SK-N-SH treated with all-trans-retinoic acid at 6 μM for 48 hours (cell line): ENCODE results near the gene ARRDC2.

ENCODE experiments used
- ATAC-seq: fragments of 200-7000 bp; cut with Tn5 transposase; 3 replicates; pipeline ENCODE4 v1.9.1; 2020; ENCODE audit warnings: mild to moderate bottlenecking, moderate library complexity
- ARNTL ChIP-seq: fragments of 450-650 bp; formaldehyde crosslinking; IDR thresholded peaks from 2 replicates; pipeline ENCODE4 v1.5.0; 2020; ENCODE audit warnings: low read depth, mild to moderate bottlenecking, moderate library complexity, borderline replicate concordance
- BACH2 ChIP-seq: fragments of 250-450 bp; sonication (Bioruptor Pico); IDR thresholded peaks from 2 replicates; pipeline ENCODE4 v1.9.0; 2021; ENCODE audit warnings: mild to moderate bottlenecking, borderline replicate concordance
- CSDC2 ChIP-seq: fragments of 250-450 bp; sonication (Bioruptor Pico); IDR thresholded peaks from 2 replicates; pipeline ENCODE4 v1.5.0; 2020; ENCODE audit warnings: mild to moderate bottlenecking, moderate library complexity
- GLIS3 ChIP-seq: fragments of 250-450 bp; sonication (Bioruptor Pico); IDR thresholded peaks from 2 replicates; pipeline ENCODE4 v1.5.0; 2020; ENCODE audit warnings: mild to moderate bottlenecking, moderate library complexity
- ISL1 ChIP-seq: fragments of 250-450 bp; sonication (Bioruptor Pico); IDR thresholded peaks from 2 replicates; pipeline ENCODE4 v2.1.2; 2022; ENCODE audit warnings: mild to moderate bottlenecking, moderate library complexity
- PPARA ChIP-seq: fragments of 250-450 bp; sonication (Bioruptor Pico); IDR thresholded peaks from 2 replicates; pipeline ENCODE4 v1.5.0; 2020; ENCODE audit warnings: mild to moderate bottlenecking, borderline replicate concordance
- RARB ChIP-seq: fragments of 250-450 bp; sonication (Bioruptor Pico); IDR thresholded peaks from 2 replicates; pipeline ENCODE4 v1.8.0; 2021; ENCODE audit warnings: mild to moderate bottlenecking, moderate library complexity
- SNAI2 ChIP-seq: fragments of 250-450 bp; sonication (Bioruptor Pico); IDR thresholded peaks from 2 replicates; pipeline ENCODE4 v1.5.0; 2020; ENCODE audit warnings: mild to moderate bottlenecking, moderate library complexity
- TOX ChIP-seq: fragments of 250-450 bp; sonication (Bioruptor Pico); IDR thresholded peaks from 2 replicates; pipeline ENCODE4 v1.8.0; 2021; ENCODE audit warnings: mild to moderate bottlenecking, moderate library complexity, borderline replicate concordance
- ZC3H10 ChIP-seq: fragments of 250-450 bp; sonication (Bioruptor Pico); IDR thresholded peaks from 2 replicates; pipeline ENCODE4 v1.5.1; 2021; ENCODE audit warnings: mild to moderate bottlenecking, moderate library complexity
- ZFP30 ChIP-seq: fragments of 450-650 bp; formaldehyde crosslinking; IDR thresholded peaks from 2 replicates; pipeline ENCODE4 v1.5.0; 2022; ENCODE audit warnings: mild to moderate bottlenecking, moderate library complexity
- ZNF565 ChIP-seq: fragments of 450-650 bp; formaldehyde crosslinking; conservative IDR thresholded peaks from 2 replicates; pipeline ENCODE4 v1.5.0; 2020; ENCODE audit warnings: low read depth, mild to moderate bottlenecking, moderate library complexity
- ZNF70 ChIP-seq: fragments of 450-650 bp; formaldehyde crosslinking; IDR thresholded peaks from 2 replicates; pipeline ENCODE4 v1.5.0; 2020; ENCODE audit warnings: mild to moderate bottlenecking, moderate library complexity
- ZNF8 ChIP-seq: fragments of 450-650 bp; formaldehyde crosslinking; IDR thresholded peaks from 2 replicates; pipeline ENCODE4 v1.5.0; 2020; ENCODE audit warnings: mild to moderate bottlenecking, moderate library complexity
- TF ChIP-seq, protein P1 (sequence below): fragments of 250-450 bp; sonication (Bioruptor Pico); IDR thresholded peaks from 2 replicates; pipeline ENCODE4 v1.5.1; 2020; ENCODE audit warnings: low read depth, mild to moderate bottlenecking, moderate library complexity
- TF ChIP-seq, protein P2 (sequence below): fragments of 250-450 bp; sonication (Bioruptor Pico); IDR thresholded peaks from 2 replicates; pipeline ENCODE4 v1.8.0; 2020; ENCODE audit warnings: mild to moderate bottlenecking, moderate library complexity, borderline replicate concordance
- TF ChIP-seq, protein P3 (sequence below): fragments of 250-450 bp; sonication (Bioruptor Pico); IDR thresholded peaks from 2 replicates; pipeline ENCODE4 v1.8.0; 2021; ENCODE audit warnings: low read depth, mild to moderate bottlenecking, moderate library complexity, borderline replicate concordance
- TF ChIP-seq, protein P4 (sequence below): fragments of 250-450 bp; sonication (Bioruptor Pico); IDR thresholded peaks from 2 replicates; pipeline ENCODE4 v1.5.0; 2020; ENCODE audit warnings: mild to moderate bottlenecking, moderate library complexity
- TF ChIP-seq, protein P5 (sequence below): fragments of 250-450 bp; sonication (Bioruptor Pico); IDR thresholded peaks from 2 replicates; pipeline ENCODE4 v1.5.1; 2021; ENCODE audit warnings: mild to moderate bottlenecking, moderate library complexity

The ARRDC2 gene

DNA sequence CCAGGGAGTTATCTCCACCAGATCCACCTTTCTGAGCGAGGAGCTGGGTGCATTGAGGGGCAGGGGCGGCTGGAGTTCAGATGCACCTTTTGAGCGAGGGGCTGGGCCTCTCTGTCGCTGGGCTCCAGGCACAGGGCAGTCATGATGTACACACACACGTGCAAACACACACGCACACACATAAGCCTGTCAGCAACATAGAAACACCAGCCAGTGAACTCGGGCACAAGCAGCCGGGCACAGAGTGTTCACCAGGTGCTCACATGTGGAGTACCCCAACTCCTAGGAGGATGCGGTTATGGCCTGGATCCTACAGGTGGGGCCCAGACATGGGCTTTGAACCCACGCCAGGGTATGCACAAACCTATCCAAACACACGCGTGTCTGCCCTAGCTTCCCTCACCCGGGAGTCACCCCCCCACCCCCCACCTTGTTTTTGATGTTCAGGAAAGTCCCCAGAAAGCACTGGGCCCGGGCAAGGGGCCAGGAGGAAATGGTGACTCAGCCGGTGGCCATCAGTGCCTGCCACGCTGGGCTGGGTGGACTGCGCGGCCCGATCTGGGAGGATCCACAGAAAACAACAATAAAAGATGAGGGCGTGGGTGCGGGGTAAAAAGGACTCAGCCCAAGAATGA is 13.3 kb downstream of the ARRDC2 start (continued):
- TF ChIP-seq, protein P1, sequence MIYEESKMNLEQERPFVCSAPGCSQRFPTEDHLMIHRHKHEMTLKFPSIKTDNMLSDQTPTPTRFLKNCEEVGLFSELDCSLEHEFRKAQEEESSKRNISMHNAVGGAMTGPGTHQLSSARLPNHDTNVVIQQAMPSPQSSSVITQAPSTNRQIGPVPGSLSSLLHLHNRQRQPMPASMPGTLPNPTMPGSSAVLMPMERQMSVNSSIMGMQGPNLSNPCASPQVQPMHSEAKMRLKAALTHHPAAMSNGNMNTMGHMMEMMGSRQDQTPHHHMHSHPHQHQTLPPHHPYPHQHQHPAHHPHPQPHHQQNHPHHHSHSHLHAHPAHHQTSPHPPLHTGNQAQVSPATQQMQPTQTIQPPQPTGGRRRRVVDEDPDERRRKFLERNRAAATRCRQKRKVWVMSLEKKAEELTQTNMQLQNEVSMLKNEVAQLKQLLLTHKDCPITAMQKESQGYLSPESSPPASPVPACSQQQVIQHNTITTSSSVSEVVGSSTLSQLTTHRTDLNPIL (CRISPR knock-in tag), result no peak
- TF ChIP-seq PPARA, result no peak

DNA sequence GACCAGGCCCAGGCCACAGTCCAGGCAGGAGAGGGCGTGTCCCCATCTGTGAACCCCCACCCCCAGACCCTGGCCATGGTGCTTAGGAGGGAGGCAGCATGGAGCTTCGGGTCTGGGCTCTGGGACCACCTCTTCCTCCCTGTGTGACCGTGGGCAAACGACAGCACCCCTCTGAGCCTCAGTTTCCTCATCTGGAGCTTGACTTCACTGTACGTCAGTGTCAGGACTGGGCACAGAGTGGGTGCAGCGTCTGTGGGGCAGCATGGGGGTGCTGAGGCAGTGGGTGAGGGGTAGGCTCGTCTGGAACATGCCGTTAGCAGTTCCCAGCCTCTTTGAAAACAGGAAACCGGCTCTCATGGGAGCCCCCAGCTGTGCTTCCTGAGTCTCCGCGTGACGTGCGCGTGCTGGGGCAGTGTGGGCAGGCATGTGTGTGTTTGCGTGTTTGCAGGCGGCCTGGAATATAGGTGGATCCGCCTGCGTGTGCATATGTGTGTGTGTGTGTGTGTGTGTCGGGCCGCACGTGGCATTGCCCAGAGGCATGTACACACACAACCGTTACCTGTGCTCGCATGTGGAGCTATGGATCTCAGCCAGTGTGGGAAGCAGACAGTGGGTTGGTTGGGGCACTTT is 15.8 kb downstream of the ARRDC2 start:
- ATAC-seq, result no peak
- no peak for TF ChIP-seq RARB (CRISPR knock-in tag)
- TF ChIP-seq ZFP30 (CRISPR knock-in tag), result no peak
- no peak for TF ChIP-seq ZNF70 (CRISPR knock-in tag)
- no peak for TF ChIP-seq SNAI2
- no peak for TF ChIP-seq ISL1 (CRISPR knock-in tag)
- TF ChIP-seq, protein P2, sequence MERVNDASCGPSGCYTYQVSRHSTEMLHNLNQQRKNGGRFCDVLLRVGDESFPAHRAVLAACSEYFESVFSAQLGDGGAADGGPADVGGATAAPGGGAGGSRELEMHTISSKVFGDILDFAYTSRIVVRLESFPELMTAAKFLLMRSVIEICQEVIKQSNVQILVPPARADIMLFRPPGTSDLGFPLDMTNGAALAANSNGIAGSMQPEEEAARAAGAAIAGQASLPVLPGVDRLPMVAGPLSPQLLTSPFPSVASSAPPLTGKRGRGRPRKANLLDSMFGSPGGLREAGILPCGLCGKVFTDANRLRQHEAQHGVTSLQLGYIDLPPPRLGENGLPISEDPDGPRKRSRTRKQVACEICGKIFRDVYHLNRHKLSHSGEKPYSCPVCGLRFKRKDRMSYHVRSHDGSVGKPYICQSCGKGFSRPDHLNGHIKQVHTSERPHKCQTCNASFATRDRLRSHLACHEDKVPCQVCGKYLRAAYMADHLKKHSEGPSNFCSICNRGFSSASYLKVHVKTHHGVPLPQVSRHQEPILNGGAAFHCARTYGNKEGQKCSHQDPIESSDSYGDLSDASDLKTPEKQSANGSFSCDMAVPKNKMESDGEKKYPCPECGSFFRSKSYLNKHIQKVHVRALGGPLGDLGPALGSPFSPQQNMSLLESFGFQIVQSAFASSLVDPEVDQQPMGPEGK, result no peak
- TF ChIP-seq, protein P3, sequence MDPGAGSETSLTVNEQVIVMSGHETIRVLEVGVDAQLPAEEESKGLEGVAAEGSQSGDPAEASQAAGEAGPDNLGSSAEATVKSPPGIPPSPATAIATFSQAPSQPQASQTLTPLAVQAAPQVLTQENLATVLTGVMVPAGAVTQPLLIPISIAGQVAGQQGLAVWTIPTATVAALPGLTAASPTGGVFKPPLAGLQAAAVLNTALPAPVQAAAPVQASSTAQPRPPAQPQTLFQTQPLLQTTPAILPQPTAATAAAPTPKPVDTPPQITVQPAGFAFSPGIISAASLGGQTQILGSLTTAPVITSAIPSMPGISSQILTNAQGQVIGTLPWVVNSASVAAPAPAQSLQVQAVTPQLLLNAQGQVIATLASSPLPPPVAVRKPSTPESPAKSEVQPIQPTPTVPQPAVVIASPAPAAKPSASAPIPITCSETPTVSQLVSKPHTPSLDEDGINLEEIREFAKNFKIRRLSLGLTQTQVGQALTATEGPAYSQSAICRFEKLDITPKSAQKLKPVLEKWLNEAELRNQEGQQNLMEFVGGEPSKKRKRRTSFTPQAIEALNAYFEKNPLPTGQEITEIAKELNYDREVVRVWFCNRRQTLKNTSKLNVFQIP, result no peak
- TF ChIP-seq ARNTL (CRISPR knock-in tag), result no peak
- TF ChIP-seq, protein P4, sequence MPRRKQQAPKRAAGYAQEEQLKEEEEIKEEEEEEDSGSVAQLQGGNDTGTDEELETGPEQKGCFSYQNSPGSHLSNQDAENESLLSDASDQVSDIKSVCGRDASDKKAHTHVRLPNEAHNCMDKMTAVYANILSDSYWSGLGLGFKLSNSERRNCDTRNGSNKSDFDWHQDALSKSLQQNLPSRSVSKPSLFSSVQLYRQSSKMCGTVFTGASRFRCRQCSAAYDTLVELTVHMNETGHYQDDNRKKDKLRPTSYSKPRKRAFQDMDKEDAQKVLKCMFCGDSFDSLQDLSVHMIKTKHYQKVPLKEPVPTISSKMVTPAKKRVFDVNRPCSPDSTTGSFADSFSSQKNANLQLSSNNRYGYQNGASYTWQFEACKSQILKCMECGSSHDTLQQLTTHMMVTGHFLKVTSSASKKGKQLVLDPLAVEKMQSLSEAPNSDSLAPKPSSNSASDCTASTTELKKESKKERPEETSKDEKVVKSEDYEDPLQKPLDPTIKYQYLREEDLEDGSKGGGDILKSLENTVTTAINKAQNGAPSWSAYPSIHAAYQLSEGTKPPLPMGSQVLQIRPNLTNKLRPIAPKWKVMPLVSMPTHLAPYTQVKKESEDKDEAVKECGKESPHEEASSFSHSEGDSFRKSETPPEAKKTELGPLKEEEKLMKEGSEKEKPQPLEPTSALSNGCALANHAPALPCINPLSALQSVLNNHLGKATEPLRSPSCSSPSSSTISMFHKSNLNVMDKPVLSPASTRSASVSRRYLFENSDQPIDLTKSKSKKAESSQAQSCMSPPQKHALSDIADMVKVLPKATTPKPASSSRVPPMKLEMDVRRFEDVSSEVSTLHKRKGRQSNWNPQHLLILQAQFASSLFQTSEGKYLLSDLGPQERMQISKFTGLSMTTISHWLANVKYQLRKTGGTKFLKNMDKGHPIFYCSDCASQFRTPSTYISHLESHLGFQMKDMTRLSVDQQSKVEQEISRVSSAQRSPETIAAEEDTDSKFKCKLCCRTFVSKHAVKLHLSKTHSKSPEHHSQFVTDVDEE (CRISPR knock-in tag), result no peak
- TF ChIP-seq CSDC2 (CRISPR knock-in tag), result no peak
- TF ChIP-seq ZNF8, result no peak
- no peak for TF ChIP-seq TOX
- TF ChIP-seq, protein P5, sequence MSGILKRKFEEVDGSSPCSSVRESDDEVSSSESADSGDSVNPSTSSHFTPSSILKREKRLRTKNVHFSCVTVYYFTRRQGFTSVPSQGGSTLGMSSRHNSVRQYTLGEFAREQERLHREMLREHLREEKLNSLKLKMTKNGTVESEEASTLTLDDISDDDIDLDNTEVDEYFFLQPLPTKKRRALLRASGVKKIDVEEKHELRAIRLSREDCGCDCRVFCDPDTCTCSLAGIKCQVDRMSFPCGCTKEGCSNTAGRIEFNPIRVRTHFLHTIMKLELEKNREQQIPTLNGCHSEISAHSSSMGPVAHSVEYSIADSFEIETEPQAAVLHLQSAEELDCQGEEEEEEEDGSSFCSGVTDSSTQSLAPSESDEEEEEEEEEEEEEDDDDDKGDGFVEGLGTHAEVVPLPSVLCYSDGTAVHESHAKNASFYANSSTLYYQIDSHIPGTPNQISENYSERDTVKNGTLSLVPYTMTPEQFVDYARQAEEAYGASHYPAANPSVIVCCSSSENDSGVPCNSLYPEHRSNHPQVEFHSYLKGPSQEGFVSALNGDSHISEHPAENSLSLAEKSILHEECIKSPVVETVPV, result no peak
- no peak for TF ChIP-seq ZNF565 (CRISPR knock-in tag)
- no peak for TF ChIP-seq GLIS3 (CRISPR knock-in tag)

DNA sequence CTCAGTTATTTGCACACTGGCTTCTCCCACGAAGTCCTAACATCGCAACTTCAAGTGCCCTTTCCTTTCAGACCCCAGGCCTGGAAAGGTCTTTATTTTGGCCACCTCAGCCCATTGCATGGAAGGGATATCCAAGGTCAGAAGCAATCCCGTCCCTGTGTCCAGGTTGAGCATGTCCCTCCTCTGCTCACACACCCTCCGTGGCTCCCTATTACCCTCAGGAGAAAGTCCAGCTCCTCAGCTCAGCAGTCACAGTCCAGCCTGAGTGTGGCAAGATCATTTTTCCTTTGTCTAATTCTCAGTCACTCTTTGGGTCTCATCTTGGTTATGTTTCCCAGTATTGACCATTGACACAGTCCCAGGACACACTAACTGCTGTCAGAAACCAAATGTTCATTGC is 19.2 kb downstream of the ARRDC2 start:
- no peak for TF ChIP-seq CSDC2 (CRISPR knock-in tag)
- TF ChIP-seq, protein P3, result no peak
- TF ChIP-seq, protein P1 (CRISPR knock-in tag), result no peak
- TF ChIP-seq, protein P5, result no peak
- TF ChIP-seq SNAI2, result no peak
- TF ChIP-seq ZFP30 (CRISPR knock-in tag), result no peak
- TF ChIP-seq ZC3H10, result no peak
- no peak for TF ChIP-seq BACH2 (CRISPR knock-in tag)
- TF ChIP-seq ISL1 (CRISPR knock-in tag), result no peak
- no peak for ATAC-seq
